Measurements from ENCODE around the gene PP2D1. TPM values are rescaled to one million over a fixed set of nuclear protein-coding genes. Genes with fewer than 3 reads are reported as not detected.

PP2D1 gene
- total RNA-seq, 1 experiment from 2014 or later, result not detected

DNA sequence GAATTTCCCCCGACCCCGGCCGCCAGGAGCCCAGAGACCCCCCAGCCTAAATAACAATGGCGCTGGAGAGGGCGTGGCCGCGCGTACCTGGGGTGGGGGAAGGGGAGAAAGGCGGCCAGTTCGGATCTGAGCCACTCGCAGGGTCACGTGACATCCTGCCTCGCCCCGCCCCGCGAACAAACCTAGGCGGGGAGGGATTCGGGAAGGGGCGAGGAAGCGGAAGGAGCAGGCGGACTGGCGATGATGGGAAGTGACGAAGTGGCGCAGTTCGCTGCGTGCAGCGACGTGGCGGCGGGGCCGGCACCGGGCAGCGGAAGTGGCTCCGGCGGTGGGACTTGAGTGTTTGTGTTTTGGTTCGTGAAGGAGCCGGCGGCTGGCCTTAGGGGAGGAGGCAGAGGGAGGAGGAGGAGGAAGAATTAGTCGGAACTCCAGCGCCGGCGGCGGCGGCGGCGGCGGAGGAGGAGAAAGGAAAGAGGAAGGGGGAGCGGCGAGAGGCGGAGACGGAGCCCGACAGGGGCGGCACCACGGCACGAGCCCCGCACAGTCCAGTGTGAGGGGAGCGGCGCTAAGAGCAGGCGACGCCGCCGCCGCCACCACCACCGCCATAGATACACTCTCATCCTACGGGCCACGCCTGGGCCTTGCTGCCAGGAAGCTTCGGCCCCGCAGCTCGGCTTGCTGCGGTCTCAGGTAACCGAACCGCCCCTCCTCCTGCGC, 65.1 kb downstream of the PP2D1 start, which contains the start of gene RAB5A:
RAB5A (plus strand) TSS at position 266 of the 717 bp plus-strand sequence. CDS start 3,802 bp downstream, outside the sequence.
- H3K4me3 Mint-ChIP-seq, result peak within 1 kb of the TSS; percentile 99
- POLR2A ChIA-PET, result interaction anchor here (1.0 to 1.7 kb wide), 3 partner anchors 10 to 239 kb away, joined by 3 to 7 read pairs (median 5); partner anchors contain the start of genes KAT2B and SGO1
- TF ChIP-seq, protein P1, sequence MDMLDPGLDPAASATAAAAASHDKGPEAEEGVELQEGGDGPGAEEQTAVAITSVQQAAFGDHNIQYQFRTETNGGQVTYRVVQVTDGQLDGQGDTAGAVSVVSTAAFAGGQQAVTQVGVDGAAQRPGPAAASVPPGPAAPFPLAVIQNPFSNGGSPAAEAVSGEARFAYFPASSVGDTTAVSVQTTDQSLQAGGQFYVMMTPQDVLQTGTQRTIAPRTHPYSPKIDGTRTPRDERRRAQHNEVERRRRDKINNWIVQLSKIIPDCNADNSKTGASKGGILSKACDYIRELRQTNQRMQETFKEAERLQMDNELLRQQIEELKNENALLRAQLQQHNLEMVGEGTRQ (CRISPR knock-in tag; IDR thresholded peaks at IDR 0.05), result peak; percentile 97
- TF ChIP-seq MAX (CRISPR knock-in tag; IDR thresholded peaks at IDR 0.05) (peak; percentile 52), TCF7 (CRISPR knock-in tag; IDR thresholded peaks at IDR 0.05; ENCODE audit: low read depth) (no peak), GTF2I (CRISPR knock-in tag; conservative IDR thresholded peaks at IDR 0.05) (no peak), USF1 (CRISPR knock-in tag; IDR thresholded peaks at IDR 0.05) (peak; percentile 95), CREM (CRISPR knock-in tag; IDR thresholded peaks at IDR 0.05) (peak; percentile 92), ATF1 (CRISPR knock-in tag; IDR thresholded peaks at IDR 0.05) (0 out of 2 replicates have a peak, but pooled peaks have one; percentile 25), SMAD4 (CRISPR knock-in tag; IDR thresholded peaks at IDR 0.05) (no peak), ELF4 (CRISPR knock-in tag; IDR thresholded peaks at IDR 0.05; ENCODE audit: low read depth) (no peak), JUN (CRISPR knock-in tag; IDR thresholded peaks at IDR 0.05) (no peak), ZNF281 (CRISPR knock-in tag; IDR thresholded peaks at IDR 0.05) (peak; percentile 95), NFYB (CRISPR knock-in tag; conservative IDR thresholded peaks at IDR 0.05; ENCODE audit: low read depth) (no peak), TEAD1 (CRISPR knock-in tag; IDR thresholded peaks at IDR 0.05) (peak; percentile 56; the same call in 1 of the 2 replicates), GABPB1 (CRISPR knock-in tag; IDR thresholded peaks at IDR 0.05) (0 out of 2 replicates have a peak, but pooled peaks have one; percentile 38), ZNF671 (CRISPR knock-in tag; IDR thresholded peaks at IDR 0.05) (0 out of 2 replicates have a peak, but pooled peaks have one; percentile 45), FOXP1 (CRISPR knock-in tag; IDR thresholded peaks at IDR 0.05; ENCODE audit: borderline replicate concordance) (peak; percentile 62; the same call in 1 of the 2 replicates), ZNF532 (CRISPR knock-in tag; IDR thresholded peaks at IDR 0.05; ENCODE audit: borderline replicate concordance) (no peak), CTCF (IDR thresholded peaks at IDR 0.05) (no peak)
- TF ChIP-seq, protein P2, sequence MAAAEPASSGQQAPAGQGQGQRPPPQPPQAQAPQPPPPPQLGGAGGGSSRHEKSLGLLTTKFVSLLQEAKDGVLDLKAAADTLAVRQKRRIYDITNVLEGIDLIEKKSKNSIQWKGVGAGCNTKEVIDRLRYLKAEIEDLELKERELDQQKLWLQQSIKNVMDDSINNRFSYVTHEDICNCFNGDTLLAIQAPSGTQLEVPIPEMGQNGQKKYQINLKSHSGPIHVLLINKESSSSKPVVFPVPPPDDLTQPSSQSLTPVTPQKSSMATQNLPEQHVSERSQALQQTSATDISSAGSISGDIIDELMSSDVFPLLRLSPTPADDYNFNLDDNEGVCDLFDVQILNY (CRISPR knock-in tag; IDR thresholded peaks at IDR 0.05), result peak; percentile 66; the same call in 1 of the 2 replicates
- TF ChIP-seq, protein P3, sequence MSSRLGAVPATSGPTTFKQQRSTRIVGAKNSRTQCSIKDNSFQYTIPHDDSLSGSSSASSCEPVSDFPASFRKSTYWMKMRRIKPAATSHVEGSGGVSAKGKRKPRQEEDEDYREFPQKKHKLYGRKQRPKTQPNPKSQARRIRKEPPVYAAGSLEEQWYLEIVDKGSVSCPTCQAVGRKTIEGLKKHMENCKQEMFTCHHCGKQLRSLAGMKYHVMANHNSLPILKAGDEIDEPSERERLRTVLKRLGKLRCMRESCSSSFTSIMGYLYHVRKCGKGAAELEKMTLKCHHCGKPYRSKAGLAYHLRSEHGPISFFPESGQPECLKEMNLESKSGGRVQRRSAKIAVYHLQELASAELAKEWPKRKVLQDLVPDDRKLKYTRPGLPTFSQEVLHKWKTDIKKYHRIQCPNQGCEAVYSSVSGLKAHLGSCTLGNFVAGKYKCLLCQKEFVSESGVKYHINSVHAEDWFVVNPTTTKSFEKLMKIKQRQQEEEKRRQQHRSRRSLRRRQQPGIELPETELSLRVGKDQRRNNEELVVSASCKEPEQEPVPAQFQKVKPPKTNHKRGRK (CRISPR knock-in tag; IDR thresholded peaks at IDR 0.05; ENCODE audit: borderline replicate concordance), result no peak

More for the DNA sequence above, 65.1 kb downstream of the PP2D1 start, which contains the start of gene RAB5A:
- Mint-ChIP-seq H3K27ac (peak within 1 kb of the TSS; percentile 100), H3K27me3 (ENCODE audit: low read depth) (no peaks in the 10 kb centered on the region), H3K4me1 (peaks cover 39% of the 10 kb centered on the region), H3K9me3 (peaks cover 10% of the 10 kb centered on the region), H3K36me3 (peaks cover 18% of the 10 kb centered on the region)
- CTCF ChIA-PET, result no interaction called here
- DNase-seq (ENCODE audit: low spot score), result peak; percentile 97
- ATAC-seq, result peak; percentile 90

All from WTC11 (cell line).